ENCODE measurements around the gene SORCS3.

The SORCS3 gene

GRCh38 chr10:104802941-104803340 lies 161.9 kb downstream of the SORCS3 start:
- H3K4me3 ChIP-seq (ENCODE audit: low read length), result no peak overlapping the region
- DNase-seq (ENCODE audit: low read depth), result no peak
- TF ChIP-seq CTCF (IDR thresholded peaks at IDR 0.05; ENCODE audit: insufficient read depth, low read depth, low read length, missing control alignments), result no peak

GRCh38 chr10:104804880-104805279 lies 163.8 kb downstream of the SORCS3 start:
- H3K4me3 ChIP-seq (ENCODE audit: low read length), result no peak overlapping the region
- no peak for TF ChIP-seq CTCF (IDR thresholded peaks at IDR 0.05; ENCODE audit: insufficient read depth, low read depth, low read length, missing control alignments)
- no peak for DNase-seq (ENCODE audit: low read depth)

DNA sequence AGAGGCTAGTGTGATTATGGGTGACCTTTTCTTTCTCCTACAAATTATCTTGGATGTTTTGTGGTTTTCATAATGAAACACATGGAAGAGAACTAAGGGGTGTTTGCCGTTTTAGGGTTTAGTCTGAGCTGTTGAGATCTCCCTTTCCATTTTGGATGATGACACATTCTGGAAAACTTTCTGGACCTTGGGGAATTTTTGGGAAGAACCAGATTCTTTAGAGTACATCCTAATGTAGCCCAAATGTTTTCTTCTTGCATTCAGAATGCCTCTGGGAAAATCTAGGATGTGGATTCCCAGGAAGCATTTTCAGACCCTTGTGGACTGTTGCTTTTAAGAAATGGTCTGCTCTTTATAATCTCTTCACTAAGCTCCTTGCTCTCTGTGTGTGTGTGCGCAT lies 165.7 kb downstream of the SORCS3 start:
- DNase-seq (ENCODE audit: low read depth), result no peak
- TF ChIP-seq CTCF (IDR thresholded peaks at IDR 0.05; ENCODE audit: insufficient read depth, low read depth, low read length, missing control alignments), result no peak
- H3K4me3 ChIP-seq (ENCODE audit: low read length), result no peak overlapping the region

GRCh38 chr10:104807581-104808310 lies 166.7 kb downstream of the SORCS3 start:
- no peak for DNase-seq (ENCODE audit: low read depth)
- no peak for TF ChIP-seq CTCF (IDR thresholded peaks at IDR 0.05; ENCODE audit: insufficient read depth, low read depth, low read length, missing control alignments)
- no peak overlapping the region for H3K4me3 ChIP-seq (ENCODE audit: low read length)

GRCh38 chr10:104809288-104810090 lies 168.4 kb downstream of the SORCS3 start:
- DNase-seq (ENCODE audit: low read depth), result peak; percentile 67
- no peak overlapping the region for H3K4me3 ChIP-seq (ENCODE audit: low read length)
- TF ChIP-seq CTCF (IDR thresholded peaks at IDR 0.05; ENCODE audit: insufficient read depth, low read depth, low read length, missing control alignments), result no peak

DNA sequence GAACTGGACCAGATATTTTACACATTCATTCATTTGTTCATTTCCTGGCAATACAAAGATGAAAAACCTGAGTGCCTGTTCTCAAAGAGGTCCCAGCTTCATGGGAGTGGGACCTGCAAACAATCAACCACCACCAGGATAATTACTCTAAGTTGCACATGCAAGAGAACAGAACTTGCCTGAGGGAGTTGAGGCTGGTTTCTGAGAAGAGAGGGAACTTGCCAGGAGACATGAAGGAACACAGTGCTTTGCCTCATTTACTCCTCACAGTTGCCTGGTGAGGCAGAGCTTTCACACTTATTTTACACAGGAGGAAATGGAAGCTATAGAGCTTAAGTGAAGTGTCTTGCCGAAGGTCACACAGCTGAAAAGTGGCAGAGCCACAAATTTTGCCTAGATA lies 170.1 kb downstream of the SORCS3 start:
- no peak overlapping the region for H3K4me3 ChIP-seq (ENCODE audit: low read length)
- no peak for DNase-seq (ENCODE audit: low read depth)
- no peak for TF ChIP-seq CTCF (IDR thresholded peaks at IDR 0.05; ENCODE audit: insufficient read depth, low read depth, low read length, missing control alignments)

Data from epithelial cell of esophagus (primary cell).